ENCODE results near the gene MAMSTR. TPM values are rescaled to one million over a fixed set of nuclear protein-coding genes. Genes with fewer than 3 reads are reported as not detected.

The MAMSTR gene
- total and polyA plus RNA-seq, 12 donors, result 8.9 to 57.9 (median 26.4) TPM

DNA sequence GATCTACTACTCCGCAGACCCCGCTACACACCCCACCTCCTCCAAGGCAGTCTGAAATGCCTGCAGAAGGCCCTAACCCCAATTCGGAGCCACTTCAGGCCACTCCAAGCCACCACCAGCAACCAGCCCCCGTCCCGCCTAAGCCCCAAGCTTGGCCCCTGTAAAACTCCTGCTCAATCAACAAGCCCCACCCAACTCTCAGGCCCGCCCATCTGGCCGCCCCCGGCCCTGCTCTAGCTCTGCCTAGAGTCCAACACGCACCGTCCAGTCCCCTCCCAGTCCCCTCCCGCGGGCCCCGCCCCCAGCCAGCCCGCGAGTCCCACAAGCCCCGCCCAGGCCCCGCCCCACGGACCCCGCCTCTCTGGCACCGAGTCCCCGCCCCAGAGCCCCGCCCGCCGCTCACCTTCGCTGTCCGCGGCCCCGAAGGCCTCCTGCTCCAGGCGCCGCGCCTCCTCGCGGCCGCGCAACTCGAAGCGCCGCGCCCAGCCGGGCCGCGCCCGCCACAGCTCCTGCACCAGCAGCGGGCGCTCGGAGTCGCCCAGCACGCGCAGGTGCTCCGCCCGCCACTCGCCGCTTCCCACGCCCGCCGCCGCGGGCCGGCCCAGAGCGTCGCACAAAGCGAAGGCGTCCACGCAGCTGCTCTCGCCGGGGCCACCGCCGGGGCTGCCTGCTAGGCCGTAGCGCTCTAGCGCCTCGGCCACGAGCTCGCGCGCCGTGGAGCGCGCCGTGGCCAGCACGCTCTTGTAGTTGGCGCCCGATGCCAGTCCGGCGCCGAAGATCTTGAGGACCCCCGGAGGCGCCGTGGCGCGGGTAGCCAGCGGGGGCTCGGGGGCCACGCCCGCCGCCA lies 19.3 kb upstream of the MAMSTR start:
- peak; percentile 95 to 98 (median 96) for DNase-seq
- Histone ChIP-seq H3K36me3 (replicated peaks in 1 of 2) (no peaks in the 10 kb centered on the region), H3K4me1 (replicated peaks in 1 of 2) (peaks cover 24 to 25% of the 10 kb centered on the region in 2 donors), H3K4me3 (peak overlapping the region in 2 of 4 donors; percentile 13 to 50), H3K27ac (peak overlapping the region in 4 of 5 donors; percentile 45 to 93 (median 76)), H3K9me3 (replicated peaks in 1 of 3) (no peaks in the 10 kb centered on the region), H3K27me3 (no peaks in the 10 kb centered on the region)
- intact Hi-C loops (cut with DNase I), result loop anchor here in 1 of 2 donors (10.0 kb wide), 1 partner anchor 64 kb away; the partner anchor contains the start of gene NTN5
- 1 to 15% (median 2%) methylated on average over 5 to 93 of the region's 96 CpGs for WGBS, 4 donors
- TF ChIP-seq, protein P1, sequence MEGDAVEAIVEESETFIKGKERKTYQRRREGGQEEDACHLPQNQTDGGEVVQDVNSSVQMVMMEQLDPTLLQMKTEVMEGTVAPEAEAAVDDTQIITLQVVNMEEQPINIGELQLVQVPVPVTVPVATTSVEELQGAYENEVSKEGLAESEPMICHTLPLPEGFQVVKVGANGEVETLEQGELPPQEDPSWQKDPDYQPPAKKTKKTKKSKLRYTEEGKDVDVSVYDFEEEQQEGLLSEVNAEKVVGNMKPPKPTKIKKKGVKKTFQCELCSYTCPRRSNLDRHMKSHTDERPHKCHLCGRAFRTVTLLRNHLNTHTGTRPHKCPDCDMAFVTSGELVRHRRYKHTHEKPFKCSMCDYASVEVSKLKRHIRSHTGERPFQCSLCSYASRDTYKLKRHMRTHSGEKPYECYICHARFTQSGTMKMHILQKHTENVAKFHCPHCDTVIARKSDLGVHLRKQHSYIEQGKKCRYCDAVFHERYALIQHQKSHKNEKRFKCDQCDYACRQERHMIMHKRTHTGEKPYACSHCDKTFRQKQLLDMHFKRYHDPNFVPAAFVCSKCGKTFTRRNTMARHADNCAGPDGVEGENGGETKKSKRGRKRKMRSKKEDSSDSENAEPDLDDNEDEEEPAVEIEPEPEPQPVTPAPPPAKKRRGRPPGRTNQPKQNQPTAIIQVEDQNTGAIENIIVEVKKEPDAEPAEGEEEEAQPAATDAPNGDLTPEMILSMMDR (IDR thresholded peaks at IDR 0.05), result peak in 3 of 6 experiments; percentile 38 to 72 (median 60)
- peak in 1 of 2 donors; percentile 71 for TF ChIP-seq POLR2A (IDR thresholded peaks at IDR 0.05)

DNA sequence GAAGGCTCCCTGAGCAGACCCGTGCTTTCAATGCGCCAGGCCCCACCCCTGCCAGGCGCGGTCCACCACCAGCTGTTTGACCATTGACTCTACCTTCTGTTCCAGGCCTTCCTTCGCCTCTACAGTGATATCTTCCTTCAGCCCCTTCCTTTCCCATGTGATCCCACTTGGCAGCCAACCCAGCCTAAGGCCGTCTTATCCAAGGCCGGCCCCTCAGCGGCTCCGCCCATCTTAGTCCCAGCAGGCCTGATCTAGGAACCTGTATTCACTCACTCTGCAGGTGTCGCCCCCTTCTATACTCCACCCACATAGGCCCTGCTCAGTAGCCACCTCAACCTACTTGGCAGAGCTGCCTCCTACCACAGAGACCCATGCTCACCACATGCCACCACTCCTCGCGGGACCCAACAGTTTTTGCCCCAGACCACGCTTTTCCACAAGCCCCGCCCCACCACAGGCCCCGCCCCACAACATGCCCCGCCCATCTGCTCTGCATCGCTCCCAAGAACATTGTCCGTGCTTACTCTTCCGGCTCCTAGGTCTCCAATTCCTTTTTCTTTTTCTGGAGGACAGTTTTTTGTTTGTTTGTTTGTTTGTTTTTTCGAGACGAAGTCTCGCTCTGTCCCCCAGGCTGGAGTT lies 18.0 kb upstream of the MAMSTR start:
- Histone ChIP-seq H3K27ac (peak overlapping the region in 1 of 5 donors; percentile 44), H3K4me1 (replicated peaks in 1 of 2) (peaks cover 24 to 25% of the 10 kb centered on the region in 2 donors), H3K9me3 (replicated peaks in 1 of 3) (no peaks in the 10 kb centered on the region), H3K27me3 (no peaks in the 10 kb centered on the region), H3K4me3 (no peak overlapping the region), H3K36me3 (replicated peaks in 1 of 2) (no peaks in the 10 kb centered on the region)
- TF ChIP-seq POLR2A (IDR thresholded peaks at IDR 0.05), result no peak
- TF ChIP-seq, protein P1 (IDR thresholded peaks at IDR 0.05), result no peak
- DNase-seq, result peak; percentile 73 to 86 (median 84)
- intact Hi-C loops (cut with DNase I), result loop anchor here in 1 of 2 donors (10.0 kb wide), 1 partner anchor 63 kb away; the partner anchor contains the start of gene NTN5
- 47 to 68% (median 50%) methylated on average over 22 of the region's 22 CpGs for WGBS, 4 donors

DNA sequence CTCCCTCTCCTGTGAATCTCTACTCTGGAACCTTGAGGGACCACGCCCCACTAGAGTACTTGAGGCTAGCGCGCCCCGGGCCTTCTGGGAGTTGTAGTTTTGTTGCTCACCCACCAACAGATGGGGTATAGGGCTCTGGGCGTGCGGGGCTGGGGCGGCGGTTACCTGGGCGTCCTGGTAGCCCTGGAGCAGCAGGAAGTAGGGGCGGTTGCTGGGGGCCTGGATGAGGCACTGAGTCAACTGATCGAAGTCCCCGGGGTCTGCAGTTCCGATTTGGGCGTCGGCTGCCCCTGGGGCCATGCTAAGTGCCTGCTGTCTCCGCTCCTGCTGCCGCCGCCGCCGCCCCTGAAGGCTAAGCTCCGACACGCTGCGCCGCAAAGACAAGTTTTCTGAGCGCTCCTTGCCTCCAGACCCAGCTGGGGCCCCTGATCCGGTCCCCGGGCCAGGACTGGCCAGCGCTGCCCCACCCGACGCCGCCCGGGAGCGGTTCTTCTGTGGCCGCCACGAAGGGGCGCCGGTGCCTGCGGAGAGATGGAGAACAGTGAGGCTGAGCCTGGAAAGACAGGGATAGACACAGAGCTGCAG lies 15.6 kb upstream of the MAMSTR start:
- no peak for TF ChIP-seq POLR2A (IDR thresholded peaks at IDR 0.05)
- TF ChIP-seq, protein P1 (IDR thresholded peaks at IDR 0.05), result no peak
- Histone ChIP-seq H3K27ac (no peak overlapping the region), H3K36me3 (replicated peaks in 1 of 2) (no peaks in the 10 kb centered on the region), H3K4me1 (replicated peaks in 1 of 2) (peaks cover 13 to 16% of the 10 kb centered on the region in 2 donors), H3K9me3 (replicated peaks in 1 of 3) (no peaks in the 10 kb centered on the region), H3K4me3 (no peak overlapping the region), H3K27me3 (no peaks in the 10 kb centered on the region)
- intact Hi-C loops (cut with DNase I), result loop anchor here in 1 of 2 donors (10.0 kb wide), 1 partner anchor 60 kb away; the partner anchor contains the start of gene NTN5
- 56 to 81% (median 73%) methylated on average over 22 to 38 of the region's 38 CpGs for WGBS, 4 donors
- no peak for DNase-seq

DNA sequence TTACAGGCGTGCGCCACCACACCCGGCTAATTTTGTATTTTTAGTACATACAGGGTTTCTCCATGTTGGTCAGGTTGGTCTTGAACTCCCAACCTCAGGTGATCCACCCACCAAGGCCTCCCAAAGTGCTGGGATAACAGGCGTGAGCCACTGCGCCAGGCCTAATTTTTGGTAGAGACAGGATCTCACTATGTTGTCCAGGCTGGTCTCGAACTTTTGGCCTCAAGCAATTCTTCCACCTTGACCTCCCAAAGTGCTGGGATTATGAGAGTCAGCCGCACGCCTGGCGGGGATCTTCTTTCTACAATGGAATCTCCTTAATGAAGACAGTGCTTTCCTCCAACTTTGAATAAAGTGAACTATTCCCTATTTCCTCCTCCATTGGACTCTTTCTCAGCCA lies 15.1 kb upstream of the MAMSTR start:
- no peak overlapping the region for H3K4me3 ChIP-seq
- intact Hi-C loops (cut with DNase I), result loop anchor here in 1 of 2 donors (10.0 kb wide), 1 partner anchor 60 kb away; the partner anchor contains the start of gene NTN5
- 96 to 100% (median 99%) methylated on average over 9 of the region's 9 CpGs for WGBS, 4 donors
- H3K27ac ChIP-seq, result no peak overlapping the region
- no peak for TF ChIP-seq POLR2A (IDR thresholded peaks at IDR 0.05)
- TF ChIP-seq, protein P1 (IDR thresholded peaks at IDR 0.05), result no peak
- peaks cover 9 to 11% of the 10 kb centered on the region in 2 donors for H3K4me1 ChIP-seq (replicated peaks in 1 of 2)
- H3K27me3 ChIP-seq, result no peaks in the 10 kb centered on the region
- DNase-seq, result no peak
- H3K9me3 ChIP-seq (replicated peaks in 1 of 3), result no peaks in the 10 kb centered on the region
- no peaks in the 10 kb centered on the region for H3K36me3 ChIP-seq (replicated peaks in 1 of 2)

Data from adrenal gland (tissue), 12 donors.